Fibroblast of lung (primary cell): ENCODE measurements around the gene MTFP1. TPM values are rescaled to one million over a fixed set of nuclear protein-coding genes. Genes with fewer than 3 reads are reported as not detected.
A peak's percentile ranks its signal among the peaks of the same experiment; 100 is the strongest.
"Not testable (repeated sequence)": the region's sequence is repeated elsewhere in the genome, so short reads cannot be mapped to it uniquely, and the experiment has no call there.

Source experiments
- DNase-seq, 2 donors: peaks; one replicate each; pipeline versions ENCODE4 v3.0.0 to v3.0.0-alpha.2; 2010; ENCODE audit warnings: low read depth in 2 of 2
- H2AFZ ChIP-seq: 2 replicates; pipeline ENCODE4 v1.5.1; 2012; ENCODE audit warnings: low read length, control low read depth, inconsistent platforms
- H3K27ac ChIP-seq: 2 replicates; pipeline ENCODE4 v1.5.1; 2011; ENCODE audit warnings: low read length, control low read depth; ENCODE audit not compliant: insufficient read depth
- H3K27me3 ChIP-seq: 2 replicates; pipeline ENCODE4 v1.5.1; 2011; ENCODE audit warnings: mild to moderate bottlenecking, low read length; ENCODE audit not compliant: control insufficient read depth, insufficient read depth
- H3K36me3 ChIP-seq: 2 replicates; pipeline ENCODE4 v1.5.1; 2011; ENCODE audit warnings: low read length; ENCODE audit not compliant: control insufficient read depth, insufficient read depth
- H3K4me1 ChIP-seq: 2 replicates; pipeline ENCODE4 v1.5.1; 2011; ENCODE audit warnings: low read length; ENCODE audit not compliant: control insufficient read depth, insufficient read depth; ENCODE audit errors: extremely low read depth
- H3K4me2 ChIP-seq: 2 replicates; pipeline ENCODE4 v1.5.1; 2011; ENCODE audit warnings: low read length, control low read depth; ENCODE audit not compliant: insufficient read depth; ENCODE audit errors: extremely low read depth
- H3K4me3 ChIP-seq, 4 experiments: fragments of 200-600 bp in 1 of 4; sonication (generic) in 1 of 4; replicated peaks in 1 of 4; 2 replicates each; pipeline ENCODE4 v1.5.1; 2011 to 2016; ENCODE audit warnings: low read length in 4 of 4, low read depth in 3 of 4, mild to moderate bottlenecking in 3 of 4, control low read depth in 2 of 4, inconsistent platforms in 1 of 4, mixed read lengths in 1 of 4; ENCODE audit not compliant: insufficient read depth in 1 of 4; ENCODE audit errors: control extremely low read depth in 1 of 4
- H3K79me2 ChIP-seq: 2 replicates; pipeline ENCODE4 v1.5.1; 2012; ENCODE audit warnings: mild to moderate bottlenecking, low read length, inconsistent platforms; ENCODE audit not compliant: control insufficient read depth, insufficient read depth
- H3K9ac ChIP-seq: 2 replicates; pipeline ENCODE4 v1.5.1; 2011; ENCODE audit warnings: mild to moderate bottlenecking, low read length, control low read depth; ENCODE audit not compliant: insufficient read depth
- H3K9me3 ChIP-seq: 2 replicates; pipeline ENCODE4 v1.5.1; 2012; ENCODE audit warnings: low read depth, low read length; ENCODE audit not compliant: control insufficient read depth, insufficient read depth
- H4K20me1 ChIP-seq: 2 replicates; pipeline ENCODE4 v1.5.1; 2011; ENCODE audit warnings: low read length; ENCODE audit not compliant: control insufficient read depth, insufficient read depth; ENCODE audit errors: extremely low read depth
- CTCF ChIP-seq, 2 donors: IDR thresholded peaks in 1 of 2; conservative IDR thresholded peaks in 1 of 2; 1 replicate in 1 of 2; 2 replicates in 1 of 2; pipeline ENCODE4 v1.5.1; 2011 to 2012; ENCODE audit warnings: low read length in 2 of 2, control low read depth in 1 of 2, inconsistent platforms in 1 of 2, low read depth in 1 of 2, mild to moderate bottlenecking in 1 of 2
- EZH2 ChIP-seq: IDR thresholded peaks from 2 replicates; pipeline ENCODE4 v1.5.1; 2012; ENCODE audit warnings: low read length, control low read depth, mild to moderate bottlenecking; ENCODE audit errors: missing control alignments
- polyA plus RNA-seq, 2 donors: library from polyadenylated mRNA; depleted of rRNA in 1 of 2; stranded (reverse) in 1 of 2; unstranded in 1 of 2; fragments of >200 nt; gene quantifications; 2 replicates each; pipeline ENCODE4 v1.2.1, GENCODE V29; 2011 to 2012; ENCODE audit warnings: missing spikeins in 1 of 2
- total RNA-seq: library from RNA; depleted of rRNA; stranded (reverse); fragments of >200 nt; gene quantifications from 2 replicates; pipeline ENCODE4 v1.2.1, GENCODE V29; 2014

Gene MTFP1
- total and polyA plus RNA-seq, 2 donors (not counting 1 experiment from before 2014, with no cell fraction given): 2.5 to 3.8 TPM

- Histone ChIP-seq H3K4me1 (peaks cover 11% of the 10 kb centered on the region), H2AFZ (no peak overlapping the region), H3K27me3 (no peaks in the 10 kb centered on the region), H3K36me3 (peaks cover 1% of the 10 kb centered on the region), H3K9me3 (no peaks in the 10 kb centered on the region), H3K4me2 (peak overlapping the region; percentile 69), H3K79me2 (peaks cover 22% of the 10 kb centered on the region), H3K27ac (no peak overlapping the region), H4K20me1 (no peaks in the 10 kb centered on the region), H3K4me3 (peak overlapping the region in 3 of 4 experiments; percentile 19 to 77 (median 76)), H3K9ac (no peak overlapping the region)
- TF ChIP-seq CTCF (conservative IDR thresholded peaks at IDR 0.05 in 1 of 2, IDR thresholded peaks at IDR 0.05 in 1 of 2; ENCODE audit: low read depth in 1 of 2, low read length in 2 of 2) (no peak), EZH2 (no peak)
- no peak for DNase-seq
Measured at GRCh38 chr22:30398685-30399680, 26.6 kb upstream of the MTFP1 start.

DNA sequence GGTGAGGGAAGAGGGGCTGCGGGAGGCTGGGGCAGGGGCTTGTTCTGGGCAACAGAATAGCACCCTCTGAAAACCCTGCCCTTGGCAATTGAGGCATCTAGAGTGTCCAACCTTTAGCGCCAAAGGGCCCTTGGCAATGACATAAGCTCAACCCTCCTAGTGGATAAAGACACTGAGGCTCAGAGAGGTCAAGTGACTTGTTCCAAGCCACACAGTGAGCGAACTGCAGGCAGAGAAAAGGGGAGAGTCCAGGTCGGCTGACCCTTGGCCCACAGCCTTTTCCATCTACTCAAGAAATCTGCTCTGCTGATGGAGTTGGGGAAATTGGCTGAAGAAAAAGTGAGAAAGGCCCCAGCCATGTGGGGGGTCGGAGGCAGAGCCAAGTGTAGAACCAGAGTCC lies 25.9 kb upstream of the MTFP1 start:
- Histone ChIP-seq H3K79me2 (peaks cover 22% of the 10 kb centered on the region), H3K9me3 (no peaks in the 10 kb centered on the region), H3K4me1 (peaks cover 11% of the 10 kb centered on the region), H3K27me3 (no peaks in the 10 kb centered on the region), H3K4me3 (no peak overlapping the region), H4K20me1 (no peaks in the 10 kb centered on the region), H3K36me3 (peaks cover 1% of the 10 kb centered on the region), H2AFZ (no peak overlapping the region), H3K4me2 (no peak overlapping the region), H3K27ac (no peak overlapping the region), H3K9ac (no peak overlapping the region)
- no peak for TF ChIP-seq CTCF (conservative IDR thresholded peaks at IDR 0.05 in 1 of 2, IDR thresholded peaks at IDR 0.05 in 1 of 2; ENCODE audit: low read depth in 1 of 2, low read length in 2 of 2)
- no peak for TF ChIP-seq EZH2
- DNase-seq: no peak

DNA sequence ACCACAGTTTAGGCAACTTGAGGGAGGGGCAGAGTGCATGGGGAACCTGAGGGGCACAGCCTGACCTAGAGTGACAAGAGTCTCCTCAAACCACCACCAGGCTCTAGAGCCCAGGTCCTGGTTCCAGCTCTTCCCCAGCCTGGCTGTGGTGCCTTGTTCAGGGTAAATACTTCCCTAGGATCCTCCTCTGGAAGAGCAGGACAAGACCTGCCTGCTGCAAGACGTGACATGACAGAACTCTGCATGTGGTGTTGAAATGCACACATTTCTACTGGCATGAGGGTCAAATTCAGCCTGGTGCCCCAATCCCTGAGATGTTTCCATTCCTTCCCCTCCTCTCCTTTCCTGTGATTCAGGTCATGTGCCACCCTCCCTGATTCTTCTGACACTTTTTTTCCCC lies 25.4 kb upstream of the MTFP1 start:
- Histone ChIP-seq H3K4me2 (no peak overlapping the region), H3K79me2 (peaks cover 22% of the 10 kb centered on the region), H3K4me1 (peaks cover 11% of the 10 kb centered on the region), H3K9me3 (no peaks in the 10 kb centered on the region), H3K27ac (no peak overlapping the region), H4K20me1 (no peaks in the 10 kb centered on the region), H3K36me3 (peaks cover 2% of the 10 kb centered on the region), H3K4me3 (no peak overlapping the region), H2AFZ (no peak overlapping the region), H3K9ac (no peak overlapping the region), H3K27me3 (no peaks in the 10 kb centered on the region)
- DNase-seq: no peak
- TF ChIP-seq CTCF (conservative IDR thresholded peaks at IDR 0.05 in 1 of 2, IDR thresholded peaks at IDR 0.05 in 1 of 2; ENCODE audit: low read depth in 1 of 2, low read length in 2 of 2) (no peak), EZH2 (no peak)

DNA sequence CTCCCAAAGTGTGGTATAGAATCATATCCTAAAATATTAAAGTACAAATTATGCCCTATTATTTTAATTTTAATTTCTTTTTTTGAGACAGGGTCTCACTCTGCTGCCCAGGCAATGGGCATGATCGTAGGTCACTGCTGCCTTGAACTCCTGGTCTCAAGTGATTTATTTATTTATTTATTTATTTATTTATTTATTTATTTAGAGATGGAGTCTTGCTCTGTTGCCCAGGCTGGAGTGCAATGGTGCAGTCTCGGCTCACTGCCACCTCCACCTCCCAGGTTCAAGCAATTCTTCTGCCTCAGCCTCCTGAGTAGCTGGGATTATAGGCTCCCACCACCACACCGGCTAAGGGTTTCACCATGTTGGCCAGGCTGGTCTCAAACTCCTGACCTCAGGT lies 24.5 kb upstream of the MTFP1 start:
- H3K36me3 ChIP-seq, H2AFZ ChIP-seq, H3K27ac ChIP-seq, H3K27me3 ChIP-seq, DNase-seq, H3K4me2 ChIP-seq, H4K20me1 ChIP-seq, H3K9me3 ChIP-seq, H3K4me3 ChIP-seq, H3K9ac ChIP-seq: not testable (repeated sequence)
- peaks cover 22% of the 10 kb centered on the region for H3K79me2 ChIP-seq
- H3K4me1 ChIP-seq: peaks cover 11% of the 10 kb centered on the region
